ENCODE data around the gene TUNAR. TPM values are rescaled to one million over a fixed set of nuclear protein-coding genes. Genes with fewer than 3 reads are reported as not detected.

TUNAR gene
- total RNA-seq, 1 experiment from 2014 or later: not detected

GRCh38 chr14:95946867-95947266, 70.2 kb downstream of the TUNAR start:
- Histone ChIP-seq H3K4me3 (no peak overlapping the region), H3K4me2 (no peak overlapping the region), H4K20me1 (ENCODE audit: insufficient read depth) (no peaks in the 10 kb centered on the region), H2AFZ (no peak overlapping the region), H3K27me3 (ENCODE audit: insufficient read depth, low read depth) (0 out of 2 replicates have a peak, but pooled peaks cover 8% of the 10 kb centered on the region), H3K79me2 (ENCODE audit: low read depth) (no peaks in the 10 kb centered on the region), H3K36me3 (ENCODE audit: low read depth) (no peaks in the 10 kb centered on the region), H3K9me2 (ENCODE audit: insufficient read depth) (no peaks in the 10 kb centered on the region), H3F3A (ENCODE audit: insufficient read depth, low read depth) (no peaks in the 10 kb centered on the region), H3K27ac (no peak overlapping the region), H3K4me1 (replicated peaks; ENCODE audit: insufficient read depth) (no peaks in the 10 kb centered on the region), H3K9me3 (ENCODE audit: insufficient read depth, low read depth) (no peaks in the 10 kb centered on the region)
- POLR2A ChIA-PET (ENCODE audit: unreplicated experiment): no interaction called here
- TF ChIP-seq EZH2 (IDR thresholded peaks at IDR 0.05; ENCODE audit: low read depth) (no peak), CTCF (conservative IDR thresholded peaks at IDR 0.05) (no peak)
- CTCF ChIA-PET: no interaction called here
- DNase-seq: no peak
- BruUV-seq (replicated peaks): no TSS peak
- intact Hi-C loops (cut with micrococcal nuclease; ENCODE audit: unreplicated experiment): no loop called here

- Histone ChIP-seq H3K27ac (no peak overlapping the region), H4K20me1 (ENCODE audit: insufficient read depth) (no peaks in the 10 kb centered on the region), H3K9me2 (ENCODE audit: insufficient read depth) (no peaks in the 10 kb centered on the region), H3K4me3 (no peak overlapping the region), H2AFZ (no peak overlapping the region), H3K79me2 (ENCODE audit: low read depth) (no peaks in the 10 kb centered on the region), H3K4me2 (no peak overlapping the region), H3K27me3 (ENCODE audit: insufficient read depth, low read depth) (0 out of 2 replicates have a peak, but pooled peaks cover 8% of the 10 kb centered on the region), H3F3A (ENCODE audit: insufficient read depth, low read depth) (no peaks in the 10 kb centered on the region), H3K4me1 (replicated peaks; ENCODE audit: insufficient read depth) (no peaks in the 10 kb centered on the region), H3K9me3 (ENCODE audit: insufficient read depth, low read depth) (no peaks in the 10 kb centered on the region), H3K36me3 (ENCODE audit: low read depth) (no peaks in the 10 kb centered on the region)
- CTCF ChIA-PET: no interaction called here
- TF ChIP-seq CTCF (conservative IDR thresholded peaks at IDR 0.05) (no peak), EZH2 (IDR thresholded peaks at IDR 0.05; ENCODE audit: low read depth) (no peak)
- BruUV-seq (replicated peaks): no TSS peak
- POLR2A ChIA-PET (ENCODE audit: unreplicated experiment): no interaction called here
- DNase-seq: no peak
- intact Hi-C loops (cut with micrococcal nuclease; ENCODE audit: unreplicated experiment): no loop called here
Observed at GRCh38 chr14:95948558-95948981, 71.9 kb downstream of the TUNAR start.

- CTCF ChIA-PET: no interaction called here
- no peaks in the 10 kb centered on the region for H3K79me2 ChIP-seq (ENCODE audit: low read depth)
- H3K9me2 ChIP-seq (ENCODE audit: insufficient read depth): no peaks in the 10 kb centered on the region
- POLR2A ChIA-PET (ENCODE audit: unreplicated experiment): no interaction called here
- intact Hi-C loops (cut with micrococcal nuclease; ENCODE audit: unreplicated experiment): no loop called here
- TF ChIP-seq CTCF (conservative IDR thresholded peaks at IDR 0.05): no peak
- TF ChIP-seq EZH2 (IDR thresholded peaks at IDR 0.05; ENCODE audit: low read depth): no peak
- no peaks in the 10 kb centered on the region for H3F3A ChIP-seq (ENCODE audit: insufficient read depth, low read depth)
- no peak overlapping the region for H3K4me3 ChIP-seq
- no peak overlapping the region for H2AFZ ChIP-seq
- no peak overlapping the region for H3K27ac ChIP-seq
- H3K4me2 ChIP-seq: no peak overlapping the region
- H3K4me1 ChIP-seq (replicated peaks; ENCODE audit: insufficient read depth): no peaks in the 10 kb centered on the region
- no peak for DNase-seq
- no peaks in the 10 kb centered on the region for H3K36me3 ChIP-seq (ENCODE audit: low read depth)
- 0 out of 2 replicates have a peak, but pooled peaks cover 8% of the 10 kb centered on the region for H3K27me3 ChIP-seq (ENCODE audit: insufficient read depth, low read depth)
- no peaks in the 10 kb centered on the region for H3K9me3 ChIP-seq (ENCODE audit: insufficient read depth, low read depth)
- no peaks in the 10 kb centered on the region for H4K20me1 ChIP-seq (ENCODE audit: insufficient read depth)
- no TSS peak for BruUV-seq (replicated peaks)
Observed at GRCh38 chr14:95951359-95951758, 74.7 kb downstream of the TUNAR start.

All from PC-9 (cell line).